PC-9 (cell line): ENCODE data around the gene IFNA10. TPM values are rescaled to one million over a fixed set of nuclear protein-coding genes. Genes with fewer than 3 reads are reported as not detected.
A peak's percentile ranks its signal among the peaks of the same experiment; 100 is the strongest.
"Not testable (repeated sequence)": the region's sequence is repeated elsewhere in the genome, so short reads cannot be mapped to it uniquely, and the experiment has no call there.

ENCODE experiments used
- BruUV-seq: library from RNA; stranded (reverse); fragments of 400-500 nt; replicated peaks from 2 replicates; lab custom pipeline; 2021; lab: Mats Ljungman, UMichigan
- CTCF ChIA-PET: fragments of 300-600 bp; sonication (Branson Sonifier 250); formaldehyde crosslinking; loops from one replicate; lab custom pipeline; 2022; ENCODE audit warnings: antibody characterized with exemption; lab: Charles Lee
- POLR2A ChIA-PET: fragments of 300-600 bp; sonication (Branson Sonifier 250); formaldehyde crosslinking; loops from one replicate; lab custom pipeline; 2022; ENCODE audit warnings: antibody characterized with exemption; ENCODE audit not compliant: unreplicated experiment; lab: Charles Lee
- DNase-seq, 2 experiments: peaks; one replicate each; pipeline versions ENCODE4 v3.0.0 to v3.0.0-alpha.2; 2015 to 2022; ENCODE audit warnings: mixed read lengths in 1 of 2
- H2AFZ ChIP-seq: fragments of 200-600 bp; sonication (generic); 2 replicates; pipeline ENCODE4 v1.8.1; 2017; ENCODE audit warnings: antibody characterized with exemption
- H3F3A ChIP-seq: fragments of 200-600 bp; sonication (generic); 2 replicates; pipeline ENCODE4 v1.8.1; 2017; ENCODE audit warnings: antibody characterized with exemption, mild to moderate bottlenecking, low read depth; ENCODE audit not compliant: insufficient read depth
- H3K27ac ChIP-seq: fragments of 200-600 bp; sonication (generic); 2 replicates; pipeline ENCODE4 v1.6.1; 2016; ENCODE audit warnings: mixed run types
- H3K27me3 ChIP-seq: fragments of 200-600 bp; sonication (generic); 2 replicates; pipeline ENCODE4 v1.6.1; 2016; ENCODE audit warnings: low read depth, mixed run types; ENCODE audit not compliant: insufficient read depth
- H3K36me3 ChIP-seq: fragments of 200-600 bp; sonication (generic); 2 replicates; pipeline ENCODE4 v1.6.1; 2016; ENCODE audit warnings: low read depth, mixed run types
- H3K4me1 ChIP-seq: fragments of 200-600 bp; sonication (generic); replicated peaks from 2 replicates; pipeline ENCODE4 v1.6.1; 2016; ENCODE audit warnings: mixed run types; ENCODE audit not compliant: insufficient read depth
- H3K4me2 ChIP-seq: fragments of 200-600 bp; sonication (generic); 2 replicates; pipeline ENCODE4 v1.6.1; 2017; ENCODE audit warnings: mixed run types
- H3K4me3 ChIP-seq: fragments of 200-600 bp; sonication (generic); 2 replicates; pipeline ENCODE4 v1.6.1; 2016; ENCODE audit warnings: mixed run types
- H3K79me2 ChIP-seq: fragments of 200-600 bp; sonication (generic); 2 replicates; pipeline ENCODE4 v1.6.1; 2017; ENCODE audit warnings: low read depth, mixed run types
- H3K9me2 ChIP-seq: fragments of 200-600 bp; sonication (generic); 2 replicates; pipeline ENCODE4 v1.8.1; 2017; ENCODE audit warnings: mild to moderate bottlenecking; ENCODE audit not compliant: insufficient read depth
- H3K9me3 ChIP-seq: fragments of 200-600 bp; sonication (generic); 2 replicates; pipeline ENCODE4 v1.8.1; 2016; ENCODE audit warnings: low read depth; ENCODE audit not compliant: insufficient read depth
- H4K20me1 ChIP-seq: fragments of 200-600 bp; sonication (generic); 2 replicates; pipeline ENCODE4 v1.8.1; 2017; ENCODE audit not compliant: insufficient read depth
- CTCF ChIP-seq: fragments of 200-600 bp; sonication (generic); conservative IDR thresholded peaks from 2 replicates; pipeline ENCODE4 v1.6.1; 2017; ENCODE audit warnings: mixed run types, antibody characterized with exemption, mild to moderate bottlenecking, moderate library complexity
- EZH2 ChIP-seq: fragments of 200-600 bp; sonication (generic); IDR thresholded peaks from 2 replicates; pipeline ENCODE4 v1.8.0; 2017; ENCODE audit warnings: antibody characterized with exemption, low read depth
- intact Hi-C: fragments of 100-400 bp; cut with micrococcal nuclease; formaldehyde crosslinking; loops from one replicate; pipeline ENCODE4 v1.10.0; 2022; ENCODE audit not compliant: unreplicated experiment
- total RNA-seq: library from RNA; stranded (reverse); gene quantifications from 2 replicates; pipeline ENCODE4 v1.2.3, GENCODE V29; 2021

The IFNA10 gene
- total RNA-seq, 1 experiment from 2014 or later, result not detected

- H2AFZ ChIP-seq, H4K20me1 ChIP-seq, H3K9me3 ChIP-seq, H3K4me1 ChIP-seq, H3K4me2 ChIP-seq, BruUV-seq, H3K4me3 ChIP-seq, POLR2A ChIA-PET, H3F3A ChIP-seq, H3K36me3 ChIP-seq, H3K79me2 ChIP-seq, H3K27me3 ChIP-seq, CTCF ChIA-PET, H3K9me2 ChIP-seq, intact Hi-C loops, H3K27ac ChIP-seq: not testable (repeated sequence)
- DNase-seq, result peak in 1 of 2 experiments; percentile 1
- peak; percentile 16; the same call in 1 of the 2 replicates for TF ChIP-seq CTCF
Measured at GRCh38 chr9:21182810-21183736, 23.9 kb downstream of the IFNA10 start.

GRCh38 chr9:21174671-21175070 is 32.3 kb downstream of the IFNA10 start:
- no peaks in the 10 kb centered on the region for H3F3A ChIP-seq
- no peak overlapping the region for H3K27ac ChIP-seq
- POLR2A ChIA-PET, result no interaction called here
- H4K20me1 ChIP-seq, result no peaks in the 10 kb centered on the region
- no peaks in the 10 kb centered on the region for H3K36me3 ChIP-seq
- H3K9me3 ChIP-seq, result no peaks in the 10 kb centered on the region
- no TSS peak for BruUV-seq
- no peaks in the 10 kb centered on the region for H3K9me2 ChIP-seq
- DNase-seq, result no peak
- TF ChIP-seq EZH2 (no peak), CTCF (no peak)
- H3K27me3 ChIP-seq, result no peaks in the 10 kb centered on the region
- H3K4me2 ChIP-seq, result no peak overlapping the region
- CTCF ChIA-PET, result no interaction called here
- H3K4me1 ChIP-seq, result no peaks in the 10 kb centered on the region
- no peak overlapping the region for H3K4me3 ChIP-seq
- intact Hi-C loops, result no loop called here
- H2AFZ ChIP-seq, result no peak overlapping the region
- H3K79me2 ChIP-seq, result no peaks in the 10 kb centered on the region

GRCh38 chr9:21172156-21172555 is 34.8 kb downstream of the IFNA10 start:
- H3K27ac ChIP-seq, result no peak overlapping the region
- H3K4me1 ChIP-seq, result no peaks in the 10 kb centered on the region
- no peaks in the 10 kb centered on the region for H3K36me3 ChIP-seq
- POLR2A ChIA-PET, result no interaction called here
- H3K4me2 ChIP-seq, result no peak overlapping the region
- no peak for DNase-seq
- H2AFZ ChIP-seq, result no peak overlapping the region
- no peaks in the 10 kb centered on the region for H3F3A ChIP-seq
- TF ChIP-seq EZH2, result no peak
- TF ChIP-seq CTCF, result no peak
- no peaks in the 10 kb centered on the region for H3K9me3 ChIP-seq
- H3K4me3 ChIP-seq, result no peak overlapping the region
- H3K79me2 ChIP-seq, result no peaks in the 10 kb centered on the region
- no peaks in the 10 kb centered on the region for H3K27me3 ChIP-seq
- H4K20me1 ChIP-seq, result no peaks in the 10 kb centered on the region
- no TSS peak for BruUV-seq
- no peaks in the 10 kb centered on the region for H3K9me2 ChIP-seq
- CTCF ChIA-PET, result no interaction called here
- intact Hi-C loops, result no loop called here
